Skeletal muscle satellite cell (primary cell): ENCODE results near the gene DQX1.
"Not testable (repeated sequence)": the region's sequence is repeated elsewhere in the genome, so short reads cannot be mapped to it uniquely, and the experiment has no call there.

Source experiments
- H3K27me3 ChIP-seq: 2 replicates; pipeline ENCODE4 v1.7.0; 2013; ENCODE audit warnings: low read length; ENCODE audit not compliant: control insufficient read depth, insufficient read depth
- H3K36me3 ChIP-seq: 2 replicates; pipeline ENCODE4 v1.7.0; 2013; ENCODE audit warnings: mild to moderate bottlenecking, control low read depth, low read length; ENCODE audit not compliant: insufficient read depth
- H3K4me1 ChIP-seq: 2 replicates; pipeline ENCODE4 v1.7.0; 2013; ENCODE audit warnings: low read length; ENCODE audit not compliant: control insufficient read depth, insufficient read depth
- H3K4me2 ChIP-seq: 2 replicates; pipeline ENCODE4 v1.7.0; 2013; ENCODE audit warnings: mild to moderate bottlenecking, low read length
- H3K4me3 ChIP-seq: 2 replicates; pipeline ENCODE4 v1.7.0; 2013; ENCODE audit warnings: low read length
- H3K9ac ChIP-seq: 2 replicates; pipeline ENCODE4 v1.7.0; 2013; ENCODE audit warnings: mild to moderate bottlenecking, low read depth, low read length, moderate library complexity
- H3K9me3 ChIP-seq: replicated peaks from 2 replicates; pipeline ENCODE4 v1.7.0; 2013; ENCODE audit warnings: mild to moderate bottlenecking, control low read depth, low read length

The DQX1 gene

GRCh38 chr2:74474899-74475298 lies 51.1 kb downstream of the DQX1 start:
- Histone ChIP-seq H3K4me2 (no peak overlapping the region), H3K27me3 (no peaks in the 10 kb centered on the region), H3K9ac (no peak overlapping the region), H3K4me1 (peaks cover 14% of the 10 kb centered on the region), H3K36me3 (peaks cover 24% of the 10 kb centered on the region), H3K9me3 (no peaks in the 10 kb centered on the region), H3K4me3 (no peak overlapping the region)

- Histone ChIP-seq H3K4me1 (peaks cover 14% of the 10 kb centered on the region), H3K27me3 (no peaks in the 10 kb centered on the region), H3K4me2 (no peak overlapping the region), H3K9ac (no peak overlapping the region), H3K36me3 (peaks cover 22% of the 10 kb centered on the region), H3K9me3 (no peaks in the 10 kb centered on the region), H3K4me3 (no peak overlapping the region)
These were observed 51.5 kb downstream of the DQX1 start for GRCh38 chr2:74474481-74474880.

- H3K9me3 ChIP-seq, result no peaks in the 10 kb centered on the region
- H3K27me3 ChIP-seq, result no peaks in the 10 kb centered on the region
- H3K4me1 ChIP-seq, result peaks cover 14% of the 10 kb centered on the region
- peaks cover 22% of the 10 kb centered on the region for H3K36me3 ChIP-seq
- peak overlapping the region; percentile 91 for H3K9ac ChIP-seq
- peak overlapping the region; percentile 89 for H3K4me3 ChIP-seq
- H3K4me2 ChIP-seq, result peak overlapping the region; percentile 93
These were observed 53.1 kb downstream of the DQX1 start for GRCh38 chr2:74472945-74473258.

GRCh38 chr2:74472086-74472944 lies 53.7 kb downstream of the DQX1 start, which contains the start of gene MRPL53:
Gene MRPL53 (minus strand): TSS chr2:74472680. CDS start chr2:74472660, 20 bp downstream.
- peak within 1 kb of the TSS; percentile 91 for H3K9ac ChIP-seq
- peaks cover 18% of the 10 kb centered on the region for H3K36me3 ChIP-seq

GRCh38 chr2:74471332-74472065 lies 54.5 kb downstream of the DQX1 start:
- peak overlapping the region; percentile 91 for H3K9ac ChIP-seq
- peaks cover 11% of the 10 kb centered on the region for H3K36me3 ChIP-seq
- H3K4me3 ChIP-seq, result peak overlapping the region; percentile 89

More at GRCh38 chr2:74472086-74472944, 53.7 kb downstream of the DQX1 start, which contains the start of gene MRPL53:
- H3K4me3 ChIP-seq, result peak within 1 kb of the TSS; percentile 89
- H3K4me1 ChIP-seq, result peaks cover 14% of the 10 kb centered on the region
- H3K27me3 ChIP-seq, result no peaks in the 10 kb centered on the region
- H3K4me2 ChIP-seq, result peak within 1 kb of the TSS; percentile 93
- H3K9me3 ChIP-seq, result no peaks in the 10 kb centered on the region

GRCh38 chr2:74470742-74471141 lies 55.3 kb downstream of the DQX1 start:
- H3K4me2 ChIP-seq, H3K9me3 ChIP-seq, H3K27me3 ChIP-seq, H3K9ac ChIP-seq, H3K4me3 ChIP-seq: not testable (repeated sequence)
- peaks cover 11% of the 10 kb centered on the region for H3K36me3 ChIP-seq
- peaks cover 18% of the 10 kb centered on the region for H3K4me1 ChIP-seq

More at GRCh38 chr2:74471332-74472065, 54.5 kb downstream of the DQX1 start:
- Histone ChIP-seq H3K4me2 (peak overlapping the region; percentile 93), H3K27me3 (no peaks in the 10 kb centered on the region), H3K4me1 (peaks cover 14% of the 10 kb centered on the region), H3K9me3 (no peaks in the 10 kb centered on the region)
